ENCODE measurements around the gene AIG1. TPM values are rescaled to one million over a fixed set of nuclear protein-coding genes. Genes with fewer than 3 reads are reported as not detected.

The AIG1 gene
- total and polyA plus RNA-seq, 2 of the 13 experiments (the other 11 are each of a cell fraction or from before 2014, with no cell fraction given) = 115 to 197 TPM

DNA sequence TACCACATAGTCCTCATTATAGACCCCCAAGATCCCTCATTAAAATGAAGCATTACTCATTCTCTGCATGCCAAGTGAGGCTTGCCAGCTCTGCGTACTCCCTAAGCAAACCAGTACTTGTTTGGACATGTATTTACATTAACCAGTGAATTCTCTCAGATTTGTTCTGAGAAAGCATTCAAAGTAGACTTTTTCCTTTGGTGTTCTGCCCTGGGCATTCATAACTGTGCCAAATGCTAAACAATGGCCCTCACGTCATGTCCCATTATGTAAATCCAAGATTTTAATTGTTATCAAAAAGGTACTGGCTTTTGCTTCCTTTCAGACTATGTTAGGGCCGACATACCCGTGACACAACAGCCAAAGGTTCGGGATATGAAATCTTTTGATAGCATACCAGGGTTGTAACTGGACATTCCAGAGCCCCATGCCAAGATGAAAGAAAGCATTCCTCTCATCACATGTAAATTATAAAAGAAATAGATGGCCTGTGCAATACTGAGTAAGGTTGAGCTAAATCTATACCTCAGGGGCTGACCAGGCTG lies 225.6 kb downstream of the AIG1 start:
- CTCF ChIA-PET (ENCODE audit: low intra/inter-chr PET ratio, low total read pairs) = no interaction called here
- FAIRE-seq = no peak
- Histone ChIP-seq H3K27ac (ENCODE audit: extremely low read length, insufficient read depth, low read length) (no peak overlapping the region), H3K79me2 (ENCODE audit: insufficient read depth, low read length) (no peaks in the 10 kb centered on the region), H3K4me1 (ENCODE audit: insufficient read depth, low read length) (no peaks in the 10 kb centered on the region), H3K9me3 (ENCODE audit: low read length) (no peaks in the 10 kb centered on the region), H2AFZ (ENCODE audit: low read length) (no peak overlapping the region), H3K4me3 (replicated peaks in 1 of 3; ENCODE audit: insufficient read depth in 1 of 3, low read depth in 2 of 3, low read length in 3 of 3) (no peak overlapping the region), H3K27me3 (ENCODE audit: control insufficient read depth in 1 of 2, insufficient read depth in 2 of 2, low read length in 2 of 2) (no peaks in the 10 kb centered on the region), H4K20me1 (ENCODE audit: insufficient read depth, low read length) (no peaks in the 10 kb centered on the region), H3K36me3 (replicated peaks in 1 of 2; ENCODE audit: control insufficient read depth in 1 of 2, insufficient read depth in 2 of 2, low read length in 2 of 2) (peaks cover 0 to 8% of the 10 kb centered on the region in 2 experiments; a peak in 3 of 5 replicates), H3K4me2 (ENCODE audit: low read depth, low read length) (no peak overlapping the region), H3K9ac (ENCODE audit: insufficient read depth, low read depth, low read length) (no peak overlapping the region)
- no TSS peak for BruUV-seq (replicated peaks)
- intact Hi-C loops (cut with micrococcal nuclease; ENCODE audit: unreplicated experiment) = no loop called here
- no peak for ATAC-seq
- POLR2A ChIA-PET = no interaction called here
- no peak for DNase-seq (ENCODE audit: low spot score)
- 98% methylated on average over 5 of the region's 5 CpGs for WGBS (ENCODE audit: low lambda C conversion rate)
- in situ Hi-C loops (cut with HindIII; ENCODE audit: extremely low pct_ligation_motif_present, low pct_unique_long_range_greater_than_20kb) = no loop called here
- TF ChIP-seq FOXA3 (CRISPR knock-in tag; IDR thresholded peaks at IDR 0.05) = no peak
- TF ChIP-seq KDM5B (CRISPR knock-in tag; IDR thresholded peaks at IDR 0.05; ENCODE audit: borderline replicate concordance) = no peak
- TF ChIP-seq DNMT1 (CRISPR knock-in tag; IDR thresholded peaks at IDR 0.05) = no peak
- TF ChIP-seq, protein P1, sequence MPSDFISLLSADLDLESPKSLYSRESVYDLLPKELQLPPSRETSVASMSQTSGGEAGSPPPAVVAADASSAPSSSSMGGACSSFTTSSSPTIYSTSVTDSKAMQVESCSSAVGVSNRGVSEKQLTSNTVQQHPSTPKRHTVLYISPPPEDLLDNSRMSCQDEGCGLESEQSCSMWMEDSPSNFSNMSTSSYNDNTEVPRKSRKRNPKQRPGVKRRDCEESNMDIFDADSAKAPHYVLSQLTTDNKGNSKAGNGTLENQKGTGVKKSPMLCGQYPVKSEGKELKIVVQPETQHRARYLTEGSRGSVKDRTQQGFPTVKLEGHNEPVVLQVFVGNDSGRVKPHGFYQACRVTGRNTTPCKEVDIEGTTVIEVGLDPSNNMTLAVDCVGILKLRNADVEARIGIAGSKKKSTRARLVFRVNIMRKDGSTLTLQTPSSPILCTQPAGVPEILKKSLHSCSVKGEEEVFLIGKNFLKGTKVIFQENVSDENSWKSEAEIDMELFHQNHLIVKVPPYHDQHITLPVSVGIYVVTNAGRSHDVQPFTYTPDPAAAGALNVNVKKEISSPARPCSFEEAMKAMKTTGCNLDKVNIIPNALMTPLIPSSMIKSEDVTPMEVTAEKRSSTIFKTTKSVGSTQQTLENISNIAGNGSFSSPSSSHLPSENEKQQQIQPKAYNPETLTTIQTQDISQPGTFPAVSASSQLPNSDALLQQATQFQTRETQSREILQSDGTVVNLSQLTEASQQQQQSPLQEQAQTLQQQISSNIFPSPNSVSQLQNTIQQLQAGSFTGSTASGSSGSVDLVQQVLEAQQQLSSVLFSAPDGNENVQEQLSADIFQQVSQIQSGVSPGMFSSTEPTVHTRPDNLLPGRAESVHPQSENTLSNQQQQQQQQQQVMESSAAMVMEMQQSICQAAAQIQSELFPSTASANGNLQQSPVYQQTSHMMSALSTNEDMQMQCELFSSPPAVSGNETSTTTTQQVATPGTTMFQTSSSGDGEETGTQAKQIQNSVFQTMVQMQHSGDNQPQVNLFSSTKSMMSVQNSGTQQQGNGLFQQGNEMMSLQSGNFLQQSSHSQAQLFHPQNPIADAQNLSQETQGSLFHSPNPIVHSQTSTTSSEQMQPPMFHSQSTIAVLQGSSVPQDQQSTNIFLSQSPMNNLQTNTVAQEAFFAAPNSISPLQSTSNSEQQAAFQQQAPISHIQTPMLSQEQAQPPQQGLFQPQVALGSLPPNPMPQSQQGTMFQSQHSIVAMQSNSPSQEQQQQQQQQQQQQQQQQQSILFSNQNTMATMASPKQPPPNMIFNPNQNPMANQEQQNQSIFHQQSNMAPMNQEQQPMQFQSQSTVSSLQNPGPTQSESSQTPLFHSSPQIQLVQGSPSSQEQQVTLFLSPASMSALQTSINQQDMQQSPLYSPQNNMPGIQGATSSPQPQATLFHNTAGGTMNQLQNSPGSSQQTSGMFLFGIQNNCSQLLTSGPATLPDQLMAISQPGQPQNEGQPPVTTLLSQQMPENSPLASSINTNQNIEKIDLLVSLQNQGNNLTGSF (CRISPR knock-in tag; IDR thresholded peaks at IDR 0.05) = no peak
- no peak for TF ChIP-seq ZNF484 (CRISPR knock-in tag; IDR thresholded peaks at IDR 0.05; ENCODE audit: borderline replicate concordance, low read depth)
- TF ChIP-seq, protein P2, sequence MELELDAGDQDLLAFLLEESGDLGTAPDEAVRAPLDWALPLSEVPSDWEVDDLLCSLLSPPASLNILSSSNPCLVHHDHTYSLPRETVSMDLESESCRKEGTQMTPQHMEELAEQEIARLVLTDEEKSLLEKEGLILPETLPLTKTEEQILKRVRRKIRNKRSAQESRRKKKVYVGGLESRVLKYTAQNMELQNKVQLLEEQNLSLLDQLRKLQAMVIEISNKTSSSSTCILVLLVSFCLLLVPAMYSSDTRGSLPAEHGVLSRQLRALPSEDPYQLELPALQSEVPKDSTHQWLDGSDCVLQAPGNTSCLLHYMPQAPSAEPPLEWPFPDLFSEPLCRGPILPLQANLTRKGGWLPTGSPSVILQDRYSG (CRISPR knock-in tag; IDR thresholded peaks at IDR 0.05) = no peak
- TF ChIP-seq KDM6A (CRISPR knock-in tag; IDR thresholded peaks at IDR 0.05; ENCODE audit: low read depth) = no peak
- TF ChIP-seq ZNF292 (CRISPR knock-in tag; IDR thresholded peaks at IDR 0.05; ENCODE audit: borderline replicate concordance, low read depth) = no peak
- no peak for TF ChIP-seq MXD4 (CRISPR knock-in tag; IDR thresholded peaks at IDR 0.05)
- no peak for TF ChIP-seq ZNF280D (CRISPR knock-in tag; IDR thresholded peaks at IDR 0.05)
- no peak for TF ChIP-seq ZNF709 (CRISPR knock-in tag; IDR thresholded peaks at IDR 0.05)
- TF ChIP-seq JARID2 (CRISPR knock-in tag; IDR thresholded peaks at IDR 0.05; ENCODE audit: insufficient replicate concordance) = no peak
- TF ChIP-seq ZNF543 (CRISPR knock-in tag; IDR thresholded peaks at IDR 0.05) = no peak
- TF ChIP-seq SOX5 (CRISPR knock-in tag; IDR thresholded peaks at IDR 0.05; ENCODE audit: borderline replicate concordance) = no peak
- TF ChIP-seq NFRKB (IDR thresholded peaks at IDR 0.05) = no peak
- no peak for TF ChIP-seq ZNF788 (CRISPR knock-in tag; IDR thresholded peaks at IDR 0.05; ENCODE audit: borderline replicate concordance)

Measured in HepG2 (cell line).